ENCODE data around the gene UGT1A9. TPM values are rescaled to one million over a fixed set of nuclear protein-coding genes. Genes with fewer than 3 reads are reported as not detected.
A peak's percentile ranks its signal among the peaks of the same experiment; 100 is the strongest.

UGT1A9 gene
- total RNA-seq, 6 experiments from 2014 or later, result not detected

- no peak for TF ChIP-seq CTCF (IDR thresholded peaks at IDR 0.05)
- peaks cover 15% of the 10 kb centered on the region for H3K4me1 Mint-ChIP-seq (ENCODE audit: low read depth)
- no peaks in the 10 kb centered on the region for H3K9me3 Mint-ChIP-seq
- no peaks in the 10 kb centered on the region for H3K36me3 Mint-ChIP-seq (ENCODE audit: low read depth)
- DNase-seq, result no peak
- H3K4me3 Mint-ChIP-seq, result no peak overlapping the region
- H3K27me3 Mint-ChIP-seq (ENCODE audit: insufficient read depth), result 0 out of 2 replicates have a peak, but pooled peaks cover 2% of the 10 kb centered on the region
- no peak overlapping the region for H3K27ac Mint-ChIP-seq
Observed at GRCh38 chr2:233705911-233706506, 34.3 kb downstream of the UGT1A9 start.

- TF ChIP-seq CTCF (IDR thresholded peaks at IDR 0.05), result no peak
- Mint-ChIP-seq H3K9me3 (no peaks in the 10 kb centered on the region), H3K4me3 (no peak overlapping the region), H3K27ac (no peak overlapping the region), H3K36me3 (ENCODE audit: low read depth) (no peaks in the 10 kb centered on the region), H3K27me3 (ENCODE audit: insufficient read depth) (peaks cover 4% of the 10 kb centered on the region; the same call in 1 of the 2 replicates), H3K4me1 (ENCODE audit: low read depth) (peaks cover 15% of the 10 kb centered on the region)
- DNase-seq, result peak; percentile 48
Observed at GRCh38 chr2:233706720-233707119, 35.0 kb downstream of the UGT1A9 start.

DNA sequence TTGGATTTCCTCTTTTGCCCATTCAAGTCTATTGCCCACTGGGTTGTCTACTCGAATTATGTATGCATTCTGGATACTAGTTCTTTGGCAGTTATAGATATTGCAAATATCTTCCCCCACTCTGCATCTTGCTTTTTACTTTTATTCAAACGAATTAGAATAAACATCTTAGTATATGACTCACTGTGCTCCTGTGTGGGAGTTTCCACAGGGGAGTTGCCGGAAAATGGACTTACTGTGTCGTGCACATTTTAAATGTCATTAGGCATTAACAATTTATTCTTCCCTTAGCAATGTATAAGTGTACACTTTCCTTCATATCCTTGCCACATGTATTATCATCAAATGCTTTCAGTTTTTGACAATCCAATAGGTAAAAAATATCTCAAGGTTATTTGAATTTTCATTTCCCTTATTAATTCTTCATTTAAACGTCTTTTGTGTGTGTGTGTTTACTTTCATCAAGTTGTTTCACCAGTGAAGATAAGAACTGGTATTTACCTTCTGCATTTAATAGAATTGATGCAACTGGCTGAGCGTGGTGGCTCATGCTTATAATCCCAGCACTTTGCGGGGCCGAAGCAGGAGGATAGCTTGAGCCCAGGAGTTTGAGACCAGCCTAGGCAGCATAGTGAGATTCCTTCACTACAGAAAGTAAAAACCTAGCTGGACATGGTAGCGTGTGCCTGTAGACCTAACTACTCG is 36.4 kb downstream of the UGT1A9 start:
- TF ChIP-seq CTCF (IDR thresholded peaks at IDR 0.05), result no peak
- no peak overlapping the region for H3K4me3 Mint-ChIP-seq
- H3K9me3 Mint-ChIP-seq, result no peaks in the 10 kb centered on the region
- H3K27me3 Mint-ChIP-seq (ENCODE audit: insufficient read depth), result peaks cover 7% of the 10 kb centered on the region
- no peak overlapping the region for H3K27ac Mint-ChIP-seq
- no peak for DNase-seq
- H3K36me3 Mint-ChIP-seq (ENCODE audit: low read depth), result no peaks in the 10 kb centered on the region
- peaks cover 15% of the 10 kb centered on the region for H3K4me1 Mint-ChIP-seq (ENCODE audit: low read depth)

- no peaks in the 10 kb centered on the region for H3K36me3 Mint-ChIP-seq (ENCODE audit: low read depth)
- no peak overlapping the region for H3K4me3 Mint-ChIP-seq
- TF ChIP-seq CTCF (IDR thresholded peaks at IDR 0.05), result no peak
- no peak overlapping the region for H3K27ac Mint-ChIP-seq
- H3K27me3 Mint-ChIP-seq (ENCODE audit: insufficient read depth), result peaks cover 9% of the 10 kb centered on the region
- no peaks in the 10 kb centered on the region for H3K9me3 Mint-ChIP-seq
- DNase-seq, result no peak
- H3K4me1 Mint-ChIP-seq (ENCODE audit: low read depth), result peaks cover 15% of the 10 kb centered on the region
Observed at GRCh38 chr2:233708942-233709341, 37.2 kb downstream of the UGT1A9 start.

DNA sequence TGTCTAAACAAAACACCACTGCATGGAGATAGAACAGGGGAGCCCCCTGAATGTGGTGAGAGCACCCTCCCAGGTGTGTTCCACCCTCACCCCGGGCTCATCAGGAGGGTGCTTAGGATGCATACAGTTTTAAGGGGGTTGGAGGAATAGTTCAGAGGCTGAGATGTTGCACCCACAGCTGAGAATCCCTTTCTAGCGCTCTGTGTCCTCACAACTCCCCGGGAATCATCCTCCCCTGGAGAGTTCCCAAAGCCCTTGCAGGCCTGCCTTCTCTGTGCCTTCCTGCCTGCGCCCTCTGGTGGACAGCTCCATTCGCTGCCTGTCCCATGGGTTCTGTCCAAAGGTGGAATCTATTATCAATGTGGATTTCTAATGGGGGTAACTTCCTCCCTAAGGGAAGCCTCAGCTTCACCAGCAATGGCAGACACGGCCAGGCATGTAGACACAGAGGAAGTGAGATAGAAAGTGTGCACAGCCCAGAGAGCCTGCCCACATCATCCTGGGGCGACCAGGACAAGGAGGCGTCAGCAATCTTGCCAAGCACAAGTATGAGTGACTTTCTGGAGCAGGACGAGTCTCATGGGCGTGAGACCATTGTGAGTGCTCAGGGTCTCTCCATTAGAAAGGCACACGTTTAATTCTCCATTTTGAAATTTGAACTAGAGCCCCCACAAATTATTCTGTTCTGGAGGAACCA is 39.8 kb downstream of the UGT1A9 start:
- DNase-seq, result peak; percentile 68
- Mint-ChIP-seq H3K27ac (no peak overlapping the region), H3K4me3 (no peak overlapping the region), H3K9me3 (no peaks in the 10 kb centered on the region), H3K27me3 (ENCODE audit: insufficient read depth) (peaks cover 7% of the 10 kb centered on the region), H3K36me3 (ENCODE audit: low read depth) (no peaks in the 10 kb centered on the region), H3K4me1 (ENCODE audit: low read depth) (peaks cover 15% of the 10 kb centered on the region)
- TF ChIP-seq CTCF (IDR thresholded peaks at IDR 0.05), result peak; percentile 93
